ENCODE data around the gene RABL6.

DNA sequence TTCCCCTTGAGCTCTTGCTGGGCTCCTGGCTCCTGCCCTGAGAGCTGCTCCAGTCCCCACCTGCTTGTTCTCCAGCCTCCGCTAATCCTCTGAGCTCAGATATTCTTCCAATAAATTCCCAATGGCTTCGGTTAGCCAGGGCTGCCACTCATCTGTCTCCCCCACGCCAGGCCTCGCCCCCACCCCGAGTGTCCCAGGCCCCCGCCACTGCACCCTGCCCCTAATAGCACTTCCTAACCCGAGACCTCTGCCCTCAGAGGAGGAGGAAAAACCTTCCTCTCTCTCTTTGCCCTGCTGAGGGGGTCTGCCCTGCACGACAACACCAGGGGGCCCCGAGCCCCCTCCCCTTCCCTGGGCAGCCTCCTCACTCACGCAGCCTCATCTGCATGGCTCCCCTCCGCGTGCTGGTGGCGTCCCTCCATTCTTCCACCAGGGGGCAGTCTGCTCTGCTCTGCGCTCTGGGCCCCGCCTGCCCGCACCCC lies 38.0 kb upstream of the RABL6 start:
- TF ChIP-seq CTCF (IDR thresholded peaks at IDR 0.05) (peak in 2 of 4 experiments; percentile 30 to 39), POLR2A (IDR thresholded peaks at IDR 0.05) (no peak)
